Erythroblast (primary cell): ENCODE measurements around the gene CYBC1.
"Not testable (repeated sequence)": the region's sequence is repeated elsewhere in the genome, so short reads cannot be mapped to it uniquely, and the experiment has no call there.

Experiments
- DNase-seq, 2 experiments: peaks; one replicate each; lab custom pipeline; 2025; lab: John Stamatoyannopoulos, UW
- GATA1 ChIP-seq: IDR thresholded peaks from 2 replicates; pipeline ENCODE4 v1.6.1; 2011; ENCODE audit warnings: low read depth, mild to moderate bottlenecking, control low read depth, low read length, moderate library complexity
- POLR2A ChIP-seq: IDR thresholded peaks from 2 replicates; pipeline ENCODE4 v1.6.1; 2011; ENCODE audit warnings: mild to moderate bottlenecking, low read length

The CYBC1 gene

DNA sequence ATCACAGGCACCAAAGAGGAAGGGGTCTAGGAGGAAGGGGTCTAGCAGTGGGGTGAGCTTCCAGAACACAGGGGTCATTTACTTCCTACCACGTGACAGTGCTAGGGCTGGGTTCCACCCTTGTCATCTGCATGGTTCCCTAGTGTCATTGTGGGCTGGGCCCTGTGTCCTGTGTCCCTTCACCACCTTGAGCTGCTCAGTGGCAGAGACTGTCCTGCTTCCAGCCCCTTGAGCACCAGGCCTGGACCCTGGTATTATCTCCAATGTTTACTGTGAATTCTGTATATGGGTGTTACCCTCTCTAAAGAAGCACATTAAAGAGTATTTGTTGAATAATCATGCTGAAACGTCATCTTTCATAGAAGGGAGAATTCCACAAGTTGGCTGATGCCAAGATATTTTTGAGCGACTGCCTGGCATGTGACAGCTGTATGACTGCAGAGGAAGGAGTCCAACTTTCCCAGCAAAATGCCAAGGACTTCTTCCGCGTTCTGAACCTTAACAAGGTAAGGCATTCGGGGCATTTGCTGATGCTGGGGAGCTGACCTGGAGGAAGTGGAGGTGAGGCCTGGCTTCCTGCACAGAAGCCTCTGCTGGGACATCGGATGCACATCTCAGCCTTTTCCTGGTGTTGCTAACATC, 13.5 kb upstream of the CYBC1 start:
- TF ChIP-seq GATA1, result no peak
- no peak for TF ChIP-seq POLR2A
- peak; percentile 44 to 52 for DNase-seq

- no peak for TF ChIP-seq GATA1
- no peak for TF ChIP-seq POLR2A
- peak; percentile 44 to 46 for DNase-seq
Observed at GRCh38 chr17:82463391-82463790, 12.8 kb upstream of the CYBC1 start.

DNA sequence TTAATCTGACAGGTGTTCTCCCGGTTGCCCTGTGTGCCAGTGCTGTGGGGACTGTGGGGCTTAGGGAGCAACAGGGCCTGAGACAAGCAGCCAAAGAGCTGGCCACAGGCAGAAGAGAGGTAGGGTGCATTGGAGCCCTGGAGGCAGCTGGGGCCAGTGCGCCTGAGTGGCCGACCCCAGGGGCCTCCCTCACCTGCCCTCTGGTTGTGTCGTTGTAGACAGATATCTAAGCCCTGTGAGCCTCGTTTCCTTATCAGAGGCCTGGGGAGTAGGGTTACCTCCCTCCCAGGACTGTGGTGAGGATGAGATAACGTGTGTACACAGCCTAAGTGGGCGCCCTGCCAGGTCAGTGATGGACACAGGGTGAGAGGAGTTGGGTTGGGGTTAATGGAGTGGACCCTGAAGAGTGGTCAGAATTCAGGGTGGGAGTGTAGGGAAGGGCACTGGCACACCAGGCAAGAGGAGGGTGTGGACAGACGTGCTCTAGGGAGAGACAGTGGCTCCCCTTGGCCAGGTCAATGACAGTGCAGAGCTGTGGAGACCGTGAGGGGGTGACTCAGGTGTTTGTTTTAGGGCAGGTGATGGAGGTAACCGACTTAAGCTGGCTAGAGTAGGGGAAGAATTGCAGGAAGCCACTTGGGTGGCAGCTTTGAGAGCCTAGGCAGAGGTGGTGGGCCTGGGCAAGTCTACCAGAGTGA, 11.4 kb upstream of the CYBC1 start:
- peak; percentile 96 to 99 for DNase-seq
- peak; percentile 58 for TF ChIP-seq POLR2A
- peak; percentile 94 for TF ChIP-seq GATA1

DNA sequence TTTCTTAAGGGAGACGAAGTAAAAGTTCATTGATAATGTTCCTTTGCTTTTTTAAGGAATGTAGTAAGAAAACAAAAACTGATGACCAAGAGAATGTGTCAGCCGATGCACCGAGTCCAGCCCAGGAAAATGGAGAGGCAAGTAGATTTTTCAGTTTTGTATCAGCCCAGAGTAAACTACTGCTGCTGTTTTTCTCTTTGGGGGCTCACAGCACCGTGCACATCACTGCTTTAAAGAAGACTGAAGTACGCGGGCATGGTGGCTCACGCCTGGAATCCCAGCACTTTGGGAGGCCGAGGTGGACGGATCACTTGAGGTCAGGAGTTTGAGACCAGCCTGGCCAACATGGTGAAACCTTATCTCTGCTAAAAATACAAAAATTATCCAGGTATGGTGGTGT, 9.4 kb upstream of the CYBC1 start:
- DNase-seq, result not testable (repeated sequence)

GRCh38 chr17:82458885-82459424, 8.4 kb upstream of the CYBC1 start:
- DNase-seq, result peak; percentile 71 to 75
- TF ChIP-seq GATA1 (no peak), POLR2A (no peak)

GRCh38 chr17:82458179-82458884, 7.8 kb upstream of the CYBC1 start, which contains the start of gene NARF:
Gene NARF (plus strand): TSS chr17:82458741. CDS start chr17:82458804, 63 bp downstream.
- TF ChIP-seq POLR2A (peak; percentile 97), GATA1 (no peak)
- DNase-seq, result peak; percentile 98

- TF ChIP-seq POLR2A, result no peak
- no peak for TF ChIP-seq GATA1
- DNase-seq, result no peak
Observed at GRCh38 chr17:82457929-82458178, 7.3 kb upstream of the CYBC1 start.

DNA sequence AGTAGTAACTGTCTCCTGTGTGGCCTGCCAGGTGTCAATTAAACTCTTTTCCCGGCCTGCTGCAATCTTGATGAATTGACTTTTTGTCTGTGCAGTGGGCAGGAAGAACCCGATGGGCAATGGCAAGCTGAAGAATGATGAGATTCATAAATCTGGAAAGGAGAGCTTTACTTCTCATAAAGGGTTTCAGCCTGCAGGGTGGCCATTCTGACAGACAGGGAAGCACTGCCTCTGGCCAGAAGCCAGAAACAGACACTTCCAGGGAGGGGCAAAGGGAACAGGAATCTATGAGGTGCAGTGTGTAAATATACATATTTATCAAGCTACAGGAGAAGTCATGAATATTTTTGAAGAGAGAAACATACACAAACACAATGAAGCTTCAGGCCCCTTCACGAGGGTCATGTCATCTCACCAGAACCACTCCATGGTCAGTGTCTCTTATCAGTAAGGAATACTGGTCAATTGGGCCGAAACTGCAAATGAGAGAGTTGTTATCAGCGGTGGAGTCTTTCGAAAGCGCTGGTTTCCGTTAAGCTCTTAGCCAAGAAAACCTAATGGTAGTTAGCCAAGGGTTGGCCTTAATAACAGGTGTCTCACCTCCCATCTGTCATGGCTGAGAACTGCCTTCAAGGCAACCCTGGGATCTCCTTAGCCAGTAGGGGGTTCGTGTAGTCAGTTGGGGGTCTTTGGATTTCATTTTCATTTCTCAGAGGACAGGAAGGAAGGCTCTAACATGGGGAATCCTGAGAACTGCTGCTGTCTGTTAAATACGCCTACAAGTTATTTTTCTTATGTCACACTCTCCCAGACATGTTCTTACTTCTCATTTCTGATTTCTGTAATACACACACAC, 6.7 kb upstream of the CYBC1 start:
- TF ChIP-seq GATA1 (no peak), POLR2A (no peak)
- peak; percentile 50 to 62 for DNase-seq

GRCh38 chr17:82453706-82454105, 3.2 kb upstream of the CYBC1 start:
- not testable (repeated sequence) for DNase-seq

DNA sequence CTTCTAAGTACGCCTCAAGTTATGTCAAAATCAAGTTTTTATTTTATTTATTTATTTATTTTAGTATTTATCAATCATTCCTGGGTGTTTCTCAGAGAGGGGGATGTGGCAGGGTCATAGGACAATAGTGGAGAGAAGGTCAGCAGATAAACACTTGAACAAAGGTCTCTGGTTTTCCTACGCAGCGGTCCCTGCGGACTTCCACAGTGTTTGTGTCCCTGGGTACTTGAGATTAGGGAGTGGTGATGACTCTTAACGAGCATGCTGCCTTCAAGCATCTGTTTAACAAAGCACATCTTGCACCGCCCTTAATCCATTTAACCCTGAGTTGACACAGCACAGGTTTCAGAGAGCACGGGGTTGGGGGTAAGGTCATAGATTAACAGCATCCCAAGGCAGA, 2.6 kb upstream of the CYBC1 start:
- not testable (repeated sequence) for DNase-seq

- TF ChIP-seq POLR2A (no peak), GATA1 (no peak)
- DNase-seq, result no peak
Observed at GRCh38 chr17:82452162-82452561, 1.6 kb upstream of the CYBC1 start.

GRCh38 chr17:82449883-82450356, 632 bp downstream of the CYBC1 start:
- peak in 1 of 2 experiments; percentile 56 for DNase-seq
- TF ChIP-seq POLR2A (no peak), GATA1 (no peak)

GRCh38 chr17:82449131-82449882, 1.2 kb downstream of the CYBC1 start:
- DNase-seq, result peak; percentile 31 to 45
- TF ChIP-seq GATA1 (no peak), POLR2A (no peak)

DNA sequence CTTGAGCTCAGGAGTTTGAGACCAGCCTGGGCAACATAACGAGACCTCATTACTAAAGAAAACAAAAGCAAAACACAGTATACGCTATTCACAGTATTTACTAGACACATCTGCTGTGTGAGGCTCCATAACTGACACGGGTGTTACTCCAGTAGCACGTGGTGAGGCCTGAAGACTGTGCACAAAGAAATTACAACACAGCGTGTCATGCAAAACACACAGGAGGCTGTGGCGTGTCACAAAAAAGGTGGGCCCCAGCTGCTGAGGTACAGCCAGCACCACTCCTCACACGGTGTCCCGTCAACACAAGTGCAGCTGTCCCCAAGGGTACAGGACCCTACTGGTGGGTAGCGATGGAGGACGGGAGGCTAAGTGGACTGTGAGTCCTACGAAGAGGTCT, 2.7 kb downstream of the CYBC1 start:
- no peak for TF ChIP-seq POLR2A
- no peak for TF ChIP-seq GATA1
- DNase-seq, result no peak
